Measurements from ENCODE around the gene COQ8A. TPM values are rescaled to one million over a fixed set of nuclear protein-coding genes. Genes with fewer than 3 reads are reported as not detected.
A peak's percentile ranks its signal among the peaks of the same experiment; 100 is the strongest.

COQ8A gene
- total RNA-seq, 2 donors from 2014 or later, result 116 to 134 TPM

DNA sequence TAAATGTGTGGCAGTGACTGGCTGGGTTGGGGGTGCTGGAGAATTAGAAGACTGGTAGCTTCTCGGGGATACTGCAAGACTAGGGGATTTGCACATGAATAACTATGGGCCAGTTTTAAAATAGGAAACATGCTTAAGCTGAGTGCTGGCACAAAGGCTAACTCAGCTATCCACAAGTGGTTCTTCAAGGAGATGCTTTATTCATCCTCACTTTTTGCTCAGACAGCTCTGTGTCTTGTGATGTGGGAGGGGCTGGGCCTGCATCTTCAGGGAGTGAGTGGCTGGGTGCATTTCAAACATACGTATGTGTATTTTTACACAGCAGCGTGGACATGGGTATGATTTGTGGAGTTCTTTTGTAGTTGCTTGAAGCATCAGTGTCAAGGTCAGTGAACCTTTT is 2.3 kb downstream of the COQ8A start:
- Histone ChIP-seq H3K4me3 (peak overlapping the region in 1 of 2 donors; percentile 73), H3K36me3 (replicated peaks in 1 of 2; ENCODE audit: insufficient read depth in 1 of 2, low read depth in 2 of 2) (no peaks in the 10 kb centered on the region), H3K4me1 (peaks cover 81% of the 10 kb centered on the region), H3K27ac (peak overlapping the region; percentile 34 to 98 (median 98)), H3K27me3 (no peaks in the 10 kb centered on the region), H3K9me3 (no peaks in the 10 kb centered on the region)
- TF ChIP-seq, protein P1, sequence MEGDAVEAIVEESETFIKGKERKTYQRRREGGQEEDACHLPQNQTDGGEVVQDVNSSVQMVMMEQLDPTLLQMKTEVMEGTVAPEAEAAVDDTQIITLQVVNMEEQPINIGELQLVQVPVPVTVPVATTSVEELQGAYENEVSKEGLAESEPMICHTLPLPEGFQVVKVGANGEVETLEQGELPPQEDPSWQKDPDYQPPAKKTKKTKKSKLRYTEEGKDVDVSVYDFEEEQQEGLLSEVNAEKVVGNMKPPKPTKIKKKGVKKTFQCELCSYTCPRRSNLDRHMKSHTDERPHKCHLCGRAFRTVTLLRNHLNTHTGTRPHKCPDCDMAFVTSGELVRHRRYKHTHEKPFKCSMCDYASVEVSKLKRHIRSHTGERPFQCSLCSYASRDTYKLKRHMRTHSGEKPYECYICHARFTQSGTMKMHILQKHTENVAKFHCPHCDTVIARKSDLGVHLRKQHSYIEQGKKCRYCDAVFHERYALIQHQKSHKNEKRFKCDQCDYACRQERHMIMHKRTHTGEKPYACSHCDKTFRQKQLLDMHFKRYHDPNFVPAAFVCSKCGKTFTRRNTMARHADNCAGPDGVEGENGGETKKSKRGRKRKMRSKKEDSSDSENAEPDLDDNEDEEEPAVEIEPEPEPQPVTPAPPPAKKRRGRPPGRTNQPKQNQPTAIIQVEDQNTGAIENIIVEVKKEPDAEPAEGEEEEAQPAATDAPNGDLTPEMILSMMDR (IDR thresholded peaks at IDR 0.05), result no peak
- TF ChIP-seq POLR2A (IDR thresholded peaks at IDR 0.05), result no peak
- WGBS, 2 donors, result 27 to 29% methylated on average over 3 of the region's 3 CpGs
- ATAC-seq (no peak), DNase-seq (no peak)
- intact Hi-C loops (cut with DNase I), result no loop called here

DNA sequence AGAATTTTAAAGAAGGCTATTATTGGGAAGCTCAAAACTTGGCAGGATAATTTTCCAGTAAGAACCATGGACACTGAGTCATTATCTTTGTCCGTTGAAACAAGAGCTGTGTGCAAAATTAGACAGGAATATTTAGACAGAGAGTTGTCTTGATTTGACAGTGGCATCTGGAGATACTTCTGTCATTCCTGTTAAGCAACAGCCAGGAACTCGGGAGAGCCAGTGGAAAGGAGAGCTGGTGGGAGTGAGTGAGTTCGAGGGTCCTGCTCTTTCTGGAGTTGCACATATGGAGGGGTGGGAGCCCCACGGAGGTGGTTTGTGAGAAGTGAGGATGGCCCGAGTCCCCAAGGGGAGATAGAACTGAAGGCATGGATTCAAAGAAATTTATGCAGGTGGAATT is 3.1 kb downstream of the COQ8A start:
- H3K27me3 ChIP-seq, result no peaks in the 10 kb centered on the region
- DNase-seq (no peak), ATAC-seq (no peak)
- H3K27ac ChIP-seq, result peak overlapping the region; percentile 96 to 98 (median 98)
- H3K4me1 ChIP-seq, result peaks cover 82% of the 10 kb centered on the region
- no peaks in the 10 kb centered on the region for H3K9me3 ChIP-seq
- 31 to 42% methylated on average over 5 of the region's 5 CpGs for WGBS, 2 donors
- TF ChIP-seq POLR2A (IDR thresholded peaks at IDR 0.05), result no peak
- TF ChIP-seq, protein P1 (IDR thresholded peaks at IDR 0.05), result no peak
- no peaks in the 10 kb centered on the region for H3K36me3 ChIP-seq (replicated peaks in 1 of 2; ENCODE audit: insufficient read depth in 1 of 2, low read depth in 2 of 2)
- H3K4me3 ChIP-seq, result peak overlapping the region in 1 of 2 donors; percentile 15
- intact Hi-C loops (cut with DNase I), result no loop called here

DNA sequence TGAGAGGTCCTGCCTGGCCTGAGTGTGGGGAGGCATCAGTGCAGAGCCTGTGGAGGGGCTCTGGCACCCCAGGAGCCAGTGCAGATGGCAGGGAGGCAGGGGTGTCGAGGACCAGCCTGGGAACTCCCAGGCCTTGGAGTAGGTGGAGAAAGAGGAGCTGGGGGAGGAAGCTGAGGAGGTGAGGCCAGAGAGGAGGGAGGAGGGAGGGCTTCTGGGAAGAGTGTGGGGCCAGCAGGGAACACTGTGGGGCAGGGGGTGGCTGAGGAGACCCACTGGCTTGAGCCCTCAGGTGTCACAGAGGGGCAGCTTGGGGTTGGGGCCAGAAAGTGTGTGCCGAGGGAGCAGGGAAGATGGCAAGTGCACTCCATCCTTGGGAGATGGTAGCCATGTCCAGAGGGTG is 3.8 kb downstream of the COQ8A start:
- Histone ChIP-seq H3K4me3 (no peak overlapping the region), H3K27ac (peak overlapping the region; percentile 96 to 98 (median 98)), H3K4me1 (peaks cover 81% of the 10 kb centered on the region), H3K9me3 (no peaks in the 10 kb centered on the region), H3K27me3 (no peaks in the 10 kb centered on the region), H3K36me3 (replicated peaks in 1 of 2; ENCODE audit: insufficient read depth in 1 of 2, low read depth in 2 of 2) (no peaks in the 10 kb centered on the region)
- DNase-seq (no peak), ATAC-seq (no peak)
- TF ChIP-seq, protein P1 (IDR thresholded peaks at IDR 0.05), result no peak
- 37 to 58% methylated on average over 2 of the region's 2 CpGs for WGBS, 2 donors
- intact Hi-C loops (cut with DNase I), result no loop called here

- no peaks in the 10 kb centered on the region for H3K36me3 ChIP-seq (replicated peaks in 1 of 2; ENCODE audit: insufficient read depth in 1 of 2, low read depth in 2 of 2)
- H3K9me3 ChIP-seq, result no peaks in the 10 kb centered on the region
- peaks cover 95% of the 10 kb centered on the region for H3K4me1 ChIP-seq
- H3K4me3 ChIP-seq, result no peak overlapping the region
- DNase-seq (peak; percentile 90 to 98 (median 96)), ATAC-seq (peak; percentile 85)
- peak; percentile 30 to 53 (median 41) for TF ChIP-seq POLR2A (IDR thresholded peaks at IDR 0.05)
- TF ChIP-seq, protein P1 (IDR thresholded peaks at IDR 0.05), result no peak
- H3K27ac ChIP-seq, result peak overlapping the region; percentile 96 to 98 (median 98)
- intact Hi-C loops (cut with DNase I), result no loop called here
- no peaks in the 10 kb centered on the region for H3K27me3 ChIP-seq
- WGBS, 2 donors, result 16 to 18% methylated on average over 14 to 19 of the region's 19 CpGs
These were observed 5.2 kb downstream of the COQ8A start for GRCh38 chr1:226945106-226945857.

GRCh38 chr1:226945858-226946245 is 5.8 kb downstream of the COQ8A start:
- Histone ChIP-seq H3K27me3 (no peaks in the 10 kb centered on the region), H3K4me3 (no peak overlapping the region), H3K27ac (peak overlapping the region; percentile 96 to 98 (median 98)), H3K4me1 (peaks cover 96% of the 10 kb centered on the region), H3K9me3 (no peaks in the 10 kb centered on the region), H3K36me3 (replicated peaks in 1 of 2; ENCODE audit: insufficient read depth in 1 of 2, low read depth in 2 of 2) (no peaks in the 10 kb centered on the region)
- TF ChIP-seq, protein P1 (IDR thresholded peaks at IDR 0.05), result no peak
- TF ChIP-seq POLR2A (IDR thresholded peaks at IDR 0.05), result no peak
- 18 to 25% methylated on average over 2 to 8 of the region's 8 CpGs for WGBS, 2 donors
- DNase-seq (peak in 1 of 4 donors; percentile 37), ATAC-seq (no peak)
- intact Hi-C loops (cut with DNase I), result no loop called here
